GM21367 (cell line): ENCODE data around the gene ECE1.

Experiments used
- ATAC-seq: cut with Tn5 transposase; IDR thresholded peaks from one replicate; pipeline ENCODE4 v1.9.1; 2021; ENCODE audit not compliant: unreplicated experiment

Gene ECE1

DNA sequence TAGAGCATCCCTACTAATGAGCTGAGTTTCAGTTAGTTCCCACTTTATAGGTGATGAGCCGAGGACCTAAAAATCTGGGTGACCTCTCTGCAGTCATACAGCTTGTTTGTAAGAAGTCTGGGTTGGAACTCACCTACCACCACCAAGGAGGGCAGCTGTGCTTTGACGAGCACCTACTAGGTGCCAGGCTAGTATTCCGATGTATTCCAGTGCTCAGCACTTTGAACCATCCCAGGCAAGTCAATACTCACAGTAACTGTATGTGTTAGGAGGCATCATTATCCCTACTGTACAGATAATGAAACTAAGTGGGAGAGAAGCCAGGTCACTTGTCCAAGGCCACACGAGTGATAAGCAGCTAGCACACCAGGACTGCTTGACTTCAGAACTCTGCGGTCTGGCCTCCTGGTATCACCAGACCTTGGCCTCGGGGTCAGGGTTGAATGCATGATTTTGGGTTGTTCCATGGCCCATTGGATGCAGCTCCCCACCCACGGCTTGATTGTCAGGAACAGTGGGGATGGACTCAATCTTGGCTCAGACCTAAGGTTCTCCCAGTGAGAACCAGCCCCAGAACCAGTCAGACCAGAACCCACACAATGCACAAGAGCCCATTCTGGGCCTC lies 20.7 kb downstream of the ECE1 start:
- ATAC-seq = no peak

DNA sequence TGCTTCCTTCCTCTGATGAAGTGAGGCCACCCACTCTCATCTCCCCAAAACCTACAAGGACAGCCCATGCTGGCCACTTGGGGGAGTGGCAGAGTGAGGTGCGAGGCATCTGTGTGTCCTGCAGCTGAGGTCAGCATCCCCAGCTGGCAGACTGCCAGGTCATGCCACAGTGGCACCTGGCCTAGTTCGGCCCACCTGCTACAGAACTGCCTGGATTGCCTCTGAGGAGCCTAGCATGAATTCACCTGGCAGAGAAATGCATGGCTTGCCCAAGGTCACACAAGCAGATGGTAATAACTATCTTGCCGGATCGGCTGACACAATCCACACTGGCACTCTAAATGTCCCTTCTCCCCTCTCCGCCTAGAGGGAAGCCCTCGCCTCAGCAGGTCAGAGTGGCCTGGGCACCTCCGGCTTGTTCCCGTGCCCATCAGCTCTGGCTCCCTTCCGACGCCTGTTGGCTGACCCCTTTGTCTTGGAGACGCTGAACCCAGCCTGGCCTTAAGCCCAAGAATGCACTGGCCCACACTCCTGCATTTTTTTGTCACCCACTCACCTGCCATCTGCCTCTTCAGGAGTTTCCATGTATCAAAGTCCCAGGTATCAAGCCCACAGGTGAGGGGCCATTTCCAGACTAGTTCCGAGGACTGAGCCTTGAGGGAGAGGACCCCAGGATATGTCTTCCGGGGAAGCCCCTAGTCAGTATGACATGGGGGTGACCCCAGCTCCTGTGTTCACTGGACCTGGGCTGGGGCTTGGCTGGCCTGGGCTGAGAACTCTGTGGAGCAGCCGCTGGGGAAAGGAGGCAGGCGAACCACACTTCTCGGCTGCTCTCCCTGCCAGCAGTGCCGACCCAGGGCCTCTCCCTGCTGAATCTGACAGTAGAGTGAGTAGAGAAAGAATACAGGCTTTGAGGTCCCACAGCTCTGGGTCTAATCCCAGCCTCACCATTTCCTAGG lies 21.7 kb downstream of the ECE1 start:
- no peak for ATAC-seq

- ATAC-seq = no peak
These were observed 22.8 kb downstream of the ECE1 start for GRCh38 chr1:21267191-21268077.

DNA sequence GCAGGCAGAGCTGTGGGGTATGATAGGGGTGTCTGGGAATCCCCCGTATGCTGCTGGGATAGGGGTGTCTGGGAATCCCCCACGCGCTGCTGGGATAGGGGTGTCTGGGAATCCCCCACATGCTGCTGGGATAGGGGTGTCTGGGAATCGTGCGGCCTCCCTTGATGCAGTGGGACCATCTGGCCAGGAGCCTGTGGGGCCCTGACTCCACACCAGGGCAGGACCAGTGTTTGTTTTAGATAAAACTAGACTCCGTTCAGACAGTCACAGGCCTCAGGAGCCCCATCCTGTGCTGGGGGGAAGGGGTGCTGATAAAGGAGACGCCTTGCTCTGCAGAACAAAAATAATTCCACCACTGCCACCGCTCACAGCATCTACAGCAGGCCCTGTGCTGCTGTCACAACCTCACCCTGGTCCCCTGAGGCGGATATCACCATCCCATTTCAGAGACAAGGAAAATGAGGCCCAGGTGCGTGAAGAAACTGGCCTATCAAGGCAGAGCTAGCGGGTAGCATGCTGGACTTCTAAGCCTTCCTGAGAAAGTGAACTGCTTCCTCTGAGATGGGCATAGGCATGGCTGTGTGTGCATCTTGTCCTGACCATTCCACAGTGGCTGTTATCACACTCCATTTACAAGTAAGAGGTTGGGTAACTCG lies 24.0 kb downstream of the ECE1 start:
- no peak for ATAC-seq

DNA sequence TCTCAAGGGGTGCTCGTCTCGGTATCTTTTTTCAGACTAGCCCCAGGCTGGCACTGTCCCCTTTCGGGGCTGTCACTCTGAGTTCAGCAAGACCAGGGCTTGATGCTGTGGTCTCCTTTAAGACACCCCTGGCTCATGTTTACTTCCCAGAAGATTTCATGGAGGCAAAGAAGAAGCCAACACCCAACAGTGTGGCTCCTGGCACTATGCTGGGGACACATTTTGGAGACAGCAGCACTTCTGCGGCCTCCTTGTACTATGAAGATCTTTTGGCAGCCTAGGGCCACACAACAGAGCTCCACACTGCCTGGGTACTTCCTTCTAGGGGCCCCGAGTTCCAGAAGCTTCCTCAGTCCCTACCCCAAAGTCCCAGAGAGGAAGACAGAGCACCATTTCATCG lies 24.6 kb downstream of the ECE1 start:
- no peak for ATAC-seq

DNA sequence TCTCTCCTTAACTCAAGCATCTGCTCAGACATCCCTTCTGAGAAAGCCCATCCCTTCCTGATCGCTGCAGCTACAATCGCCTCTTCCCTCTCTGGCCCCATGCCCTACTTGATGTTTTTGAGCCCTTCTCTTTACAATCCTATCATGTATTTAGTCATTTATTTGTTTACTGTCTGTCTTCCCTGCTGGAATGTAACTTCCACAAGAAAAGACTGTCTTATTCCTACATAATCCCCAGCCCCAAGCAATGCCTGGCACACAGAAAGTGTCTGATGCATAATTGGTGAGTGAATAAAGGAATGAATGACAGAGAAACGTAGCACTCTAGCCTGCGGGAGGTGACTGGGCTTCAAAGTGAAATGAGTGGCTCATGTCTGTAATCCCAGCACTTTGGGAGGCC lies 25.4 kb downstream of the ECE1 start:
- ATAC-seq = no peak

GRCh38 chr1:21263653-21264225 lies 26.5 kb downstream of the ECE1 start:
- no peak for ATAC-seq

GRCh38 chr1:21263052-21263429 lies 27.2 kb downstream of the ECE1 start:
- ATAC-seq = no peak

- no peak for ATAC-seq
These were observed 27.8 kb downstream of the ECE1 start for GRCh38 chr1:21262293-21263051.

GRCh38 chr1:21261551-21262292 lies 28.5 kb downstream of the ECE1 start:
- ATAC-seq = no peak

DNA sequence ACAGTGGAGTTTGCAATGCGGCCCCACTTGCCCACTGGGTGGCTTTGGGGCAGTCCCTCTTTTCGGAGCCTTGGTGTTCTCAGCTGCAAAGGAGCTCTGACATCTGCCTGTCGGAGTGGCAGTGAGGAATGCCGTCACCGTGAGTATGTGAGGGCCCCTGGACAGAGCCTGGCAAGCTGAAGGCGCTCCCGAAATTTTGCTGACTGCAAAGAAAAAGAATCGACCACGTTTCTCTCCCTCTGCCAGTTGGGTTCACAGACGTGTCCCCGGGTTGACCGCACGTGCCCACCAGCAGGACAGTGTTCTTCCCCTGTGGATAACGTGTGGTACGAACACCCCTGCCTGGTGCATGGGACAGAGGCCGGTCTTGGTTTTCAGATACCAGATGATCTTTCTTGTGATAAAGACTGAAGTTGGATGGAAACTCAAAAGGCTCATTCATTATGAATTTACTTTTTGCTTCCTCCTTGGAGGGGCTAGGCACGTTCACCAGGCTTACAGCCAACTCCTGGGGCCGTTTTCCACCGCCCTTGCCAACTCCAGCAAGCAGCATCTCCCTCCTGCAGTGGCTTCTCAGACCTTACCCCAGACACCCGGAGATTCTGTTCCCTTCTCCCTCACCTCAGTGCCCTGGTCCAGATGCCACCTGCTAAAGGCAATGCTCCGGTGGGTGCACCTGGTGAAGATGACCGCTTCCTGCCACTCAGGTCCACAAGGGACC lies 29.7 kb downstream of the ECE1 start:
- no peak for ATAC-seq

GRCh38 chr1:21259316-21260076 lies 30.8 kb downstream of the ECE1 start:
- no peak for ATAC-seq

- ATAC-seq = no peak
These were observed 31.7 kb downstream of the ECE1 start for GRCh38 chr1:21258331-21259134.

DNA sequence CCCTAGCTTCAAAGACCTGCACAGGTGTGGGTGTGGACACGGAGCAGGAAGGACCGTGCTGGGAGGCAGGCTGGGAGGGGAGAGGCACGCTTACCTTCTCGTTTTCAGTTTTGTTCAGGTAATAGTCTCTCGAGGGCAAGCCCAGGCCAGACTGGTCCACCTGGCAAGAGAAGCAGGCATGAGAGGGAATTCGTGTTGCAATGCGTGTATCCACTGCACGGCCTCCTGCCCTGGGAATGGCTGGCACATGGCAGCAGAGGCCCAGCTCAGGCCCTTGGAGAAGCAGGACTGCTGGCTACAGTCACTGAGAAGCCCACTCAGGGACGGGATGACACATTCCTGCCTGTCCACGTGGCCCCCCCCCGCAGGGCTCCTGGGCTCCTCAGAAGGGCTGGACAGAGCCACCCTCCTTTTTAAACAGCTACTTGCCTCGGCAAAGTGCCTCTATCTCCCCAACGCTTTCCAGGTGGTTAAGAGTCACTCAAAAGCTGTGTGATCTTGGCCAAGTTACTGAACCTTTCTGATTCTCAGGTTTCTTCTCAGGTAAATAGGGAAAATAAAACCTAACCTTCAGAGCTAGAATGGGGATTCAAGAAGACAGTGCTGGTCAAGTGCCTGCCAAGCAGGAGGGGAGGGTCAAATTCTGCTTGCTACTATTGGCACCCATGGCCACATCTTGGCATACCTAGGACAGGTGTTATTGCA lies 32.7 kb downstream of the ECE1 start:
- no peak for ATAC-seq

- ATAC-seq = no peak
These were observed 33.5 kb downstream of the ECE1 start for GRCh38 chr1:21256776-21257175.

GRCh38 chr1:21255943-21256320 lies 34.3 kb downstream of the ECE1 start:
- ATAC-seq = no peak
